IMR-90 (cell line): ENCODE data around the gene GPC5. TPM values are rescaled to one million over a fixed set of nuclear protein-coding genes. Genes with fewer than 3 reads are reported as not detected.

Source experiments
- ATAC-seq: fragments of 200-7000 bp; cut with Tn5 transposase; 2 replicates; pipeline ENCODE4 v1.9.1; 2020; ENCODE audit warnings: low read depth, mild to moderate bottlenecking, moderate library complexity
- BruUV-seq: library from RNA; stranded (reverse); fragments of 400-500 nt; replicated peaks from 2 replicates; lab custom pipeline; 2021; lab: Mats Ljungman, UMichigan
- CTCF ChIA-PET: fragments of 300-600 bp; formaldehyde crosslinking; extraction: SDS; loops from one replicate; lab custom pipeline; 2021; ENCODE audit warnings: antibody characterized with exemption; lab: Yijun Ruan, JAX
- POLR2A ChIA-PET: fragments of 300-600 bp; sonication (Branson Sonifier 250); formaldehyde crosslinking; loops from one replicate; lab custom pipeline; 2022; ENCODE audit warnings: antibody characterized with exemption; ENCODE audit not compliant: unreplicated experiment; lab: Charles Lee
- DNase-seq: peaks from one replicate; pipeline ENCODE4 v3.0.0; 2013
- H2AFZ ChIP-seq: replicated peaks from 2 replicates; pipeline ENCODE3; 2013; ENCODE audit warnings: low read length, mild to moderate bottlenecking; ENCODE audit not compliant: poor library complexity
- H2AK5ac ChIP-seq: 2 replicates; pipeline ENCODE4 v1.6.1; 2013; ENCODE audit warnings: low read depth, low read length, inconsistent platforms
- H2AK9ac ChIP-seq: replicated peaks from 2 replicates; pipeline ENCODE3; 2013; ENCODE audit warnings: mild to moderate bottlenecking, low read depth, low read length, moderate library complexity; ENCODE audit not compliant: poor library complexity
- H2BK120ac ChIP-seq: 2 replicates; pipeline ENCODE4 v1.6.1; 2013; ENCODE audit warnings: low read depth, low read length, inconsistent platforms
- H2BK15ac ChIP-seq: 3 replicates; pipeline ENCODE4 v1.6.1; 2013; ENCODE audit warnings: low read depth, low read length, inconsistent platforms
- H2BK20ac ChIP-seq: 2 replicates; pipeline ENCODE4 v1.6.1; 2013; ENCODE audit warnings: low read depth, mild to moderate bottlenecking, inconsistent platforms, low read length, moderate library complexity
- H2BK5ac ChIP-seq: 2 replicates; pipeline ENCODE4 v1.6.1; 2013; ENCODE audit warnings: mild to moderate bottlenecking, low read depth, low read length, inconsistent platforms; ENCODE audit not compliant: poor library complexity, severe bottlenecking
- H3K14ac ChIP-seq: replicated peaks from 2 replicates; pipeline ENCODE4 v1.6.1; 2013; ENCODE audit warnings: low read depth, low read length, inconsistent platforms
- H3K18ac ChIP-seq: 2 replicates; pipeline ENCODE4 v1.6.1; 2013; ENCODE audit warnings: low read depth, low read length, control low read depth
- H3K23ac ChIP-seq: 2 replicates; pipeline ENCODE4 v1.6.1; 2013; ENCODE audit warnings: low read depth, low read length, inconsistent platforms
- H3K27ac ChIP-seq: 2 replicates; pipeline ENCODE4 v1.5.1; 2013; ENCODE audit warnings: mild to moderate bottlenecking, control low read depth, low read length; ENCODE audit not compliant: insufficient read depth
- H3K27me3 ChIP-seq: 2 replicates; pipeline ENCODE4 v1.6.1; 2013; ENCODE audit warnings: low read length; ENCODE audit not compliant: control insufficient read depth, insufficient read depth
- H3K36me3 ChIP-seq: 2 replicates; pipeline ENCODE4 v1.6.1; 2013; ENCODE audit warnings: low read length, mixed read lengths; ENCODE audit not compliant: control insufficient read depth, insufficient read depth
- H3K4ac ChIP-seq: 2 replicates; pipeline ENCODE4 v1.6.1; 2013; ENCODE audit warnings: low read depth, low read length, inconsistent platforms
- H3K4me1 ChIP-seq: 2 replicates; pipeline ENCODE4 v1.6.1; 2013; ENCODE audit warnings: low read length, mixed read lengths; ENCODE audit not compliant: control insufficient read depth, insufficient read depth
- H3K4me2 ChIP-seq: 2 replicates; pipeline ENCODE4 v1.6.1; 2013; ENCODE audit warnings: low read depth, mild to moderate bottlenecking, control low read depth, low read length, moderate library complexity
- H3K4me3 ChIP-seq: 2 replicates; pipeline ENCODE4 v1.5.1; 2013; ENCODE audit warnings: low read depth, mild to moderate bottlenecking, control low read depth, low read length, moderate library complexity; ENCODE audit not compliant: insufficient read depth
- H3K56ac ChIP-seq: 2 replicates; pipeline ENCODE4 v1.6.1; 2013; ENCODE audit warnings: low read length, inconsistent platforms; ENCODE audit not compliant: insufficient read depth; ENCODE audit errors: extremely low read depth
- H3K79me1 ChIP-seq, 2 experiments: 2 replicates each; pipeline ENCODE4 v1.6.1; 2013; ENCODE audit warnings: low read length in 2 of 2, inconsistent platforms in 1 of 2, low read depth in 1 of 2
- H3K9ac ChIP-seq: 2 replicates; pipeline ENCODE4 v1.6.1; 2013; ENCODE audit warnings: low read depth, low read length, control low read depth
- H3K9me1 ChIP-seq: 2 replicates; pipeline ENCODE4 v1.6.1; 2013; ENCODE audit warnings: low read length, inconsistent platforms; ENCODE audit not compliant: insufficient read depth
- H3K9me3 ChIP-seq: 2 replicates; pipeline ENCODE4 v1.6.1; 2013; ENCODE audit warnings: low read length; ENCODE audit not compliant: control insufficient read depth, insufficient read depth
- H4K20me1 ChIP-seq: 2 replicates; pipeline ENCODE4 v1.6.1; 2013; ENCODE audit warnings: low read length, inconsistent platforms; ENCODE audit not compliant: insufficient read depth
- H4K5ac ChIP-seq: 2 replicates; pipeline ENCODE4 v1.6.1; 2013; ENCODE audit warnings: mild to moderate bottlenecking, low read depth, low read length, control low read depth
- H4K8ac ChIP-seq, 2 experiments: 2 replicates each; pipeline ENCODE4 v1.6.1; 2013; ENCODE audit warnings: low read depth in 2 of 2, low read length in 2 of 2, control low read depth in 1 of 2, inconsistent platforms in 1 of 2
- H4K91ac ChIP-seq: 2 replicates; pipeline ENCODE4 v1.6.1; 2013; ENCODE audit warnings: low read depth, low read length, inconsistent platforms; ENCODE audit not compliant: insufficient read depth
- BHLHE40 ChIP-seq: fragments of 150-350 bp; IDR thresholded peaks from 2 replicates; pipeline ENCODE4 v1.6.1; 2016; ENCODE audit warnings: mild to moderate bottlenecking, low read depth, low read length
- CEBPB ChIP-seq: IDR thresholded peaks from 2 replicates; pipeline ENCODE4 v1.6.1; 2012; ENCODE audit warnings: low read depth, low read length, improper control_type of control experiment
- CHD1 ChIP-seq: IDR thresholded peaks from 2 replicates; pipeline ENCODE4 v1.6.1; 2012; ENCODE audit warnings: low read depth, low read length, improper control_type of control experiment
- CTCF ChIP-seq: conservative IDR thresholded peaks from 2 replicates; pipeline ENCODE4 v1.5.1; 2012; ENCODE audit warnings: mild to moderate bottlenecking, low read depth, low read length, improper control_type of control experiment
- ELK1 ChIP-seq: fragments of 150-350 bp; IDR thresholded peaks from 2 replicates; pipeline ENCODE4 v1.6.1; 2016; ENCODE audit warnings: low read depth, mild to moderate bottlenecking, low read length, moderate library complexity, borderline replicate concordance
- FOS ChIP-seq: fragments of 150-350 bp; IDR thresholded peaks from 2 replicates; pipeline ENCODE4 v1.6.1; 2016; ENCODE audit warnings: low read depth, low read length
- MAFK ChIP-seq: IDR thresholded peaks from 2 replicates; pipeline ENCODE4 v1.6.1; 2012; ENCODE audit warnings: low read depth, low read length, improper control_type of control experiment
- MAZ ChIP-seq: IDR thresholded peaks from 2 replicates; pipeline ENCODE4 v1.6.1; 2012; ENCODE audit warnings: low read depth, mild to moderate bottlenecking, low read length, improper control_type of control experiment, moderate library complexity, borderline replicate concordance
- MXI1 ChIP-seq: IDR thresholded peaks from 2 replicates; pipeline ENCODE4 v1.6.1; 2012; ENCODE audit warnings: low read depth, mild to moderate bottlenecking, low read length, moderate library complexity, borderline replicate concordance
- POLR2A ChIP-seq: IDR thresholded peaks from 2 replicates; pipeline ENCODE4 v1.6.1; 2012; ENCODE audit warnings: mild to moderate bottlenecking, low read depth, low read length
- RAD21 ChIP-seq: IDR thresholded peaks from 2 replicates; pipeline ENCODE4 v1.6.1; 2012; ENCODE audit warnings: low read length, improper control_type of control experiment
- RFX5 ChIP-seq: IDR thresholded peaks from 2 replicates; pipeline ENCODE4 v1.8.0; 2012; ENCODE audit warnings: low read depth, mild to moderate bottlenecking, low read length, moderate library complexity
- USF2 ChIP-seq: fragments of 150-350 bp; IDR thresholded peaks from 2 replicates; pipeline ENCODE4 v1.6.1; 2017; ENCODE audit warnings: mild to moderate bottlenecking, antibody characterized with exemption, low read length, low read depth
- WGBS, 2 experiments: methylation state at CpG; one replicate each; pipeline versions ENCODE4 v1.1.5 to v1.1.7; 2013; ENCODE audit warnings: missing lambda C conversion rate in 2 of 2; ENCODE audit not compliant: insufficient read length in 1 of 2; ENCODE audit errors: extremely low coverage in 2 of 2; 5-methylcytosine and 5-hydroxymethylcytosine counted together
- dilution Hi-C: fragments of 300-500 bp; cut with HindIII; formaldehyde crosslinking; loops from one replicate; pipeline ENCODE4 v1.14.3; 2018; ENCODE audit warnings: low sequenced_read_pairs; ENCODE audit not compliant: unreplicated experiment
- in situ Hi-C: fragments of 300-500 bp; cut with MboI; formaldehyde crosslinking; loops from 3 replicates; pipeline ENCODE4 v1.14.3; 2019; ENCODE audit warnings: low sequenced_read_pairs, inconsistent platforms, mixed read lengths
- intact Hi-C: fragments of 100-400 bp; cut with micrococcal nuclease; formaldehyde crosslinking; loops from 2 replicates; pipeline ENCODE4 v1.10.0; 2022
- polyA plus RNA-seq, 3 experiments: library from polyadenylated mRNA; depleted of rRNA; stranded (reverse); fragments of >200 nt; gene quantifications; 2 replicates each; pipeline ENCODE4 v1.2.3, GENCODE V29; 2012; ENCODE audit warnings: low replicate concordance in 1 of 3
- total RNA-seq: library from RNA; depleted of rRNA; stranded (reverse); fragments of >200 nt; gene quantifications from 2 replicates; pipeline ENCODE4 v1.2.3, GENCODE V29; 2012

Gene GPC5
- total and polyA plus RNA-seq, 2 of the 4 experiments (the other 2 are of a cell fraction): 0.94 to 1.8 TPM

- Histone ChIP-seq H3K27me3 (no peaks in the 10 kb centered on the region), H3K36me3 (no peaks in the 10 kb centered on the region), H3K18ac (no peak overlapping the region), H2AK5ac (no peak overlapping the region), H2AK9ac (no peak overlapping the region), H2BK20ac (no peak overlapping the region), H3K14ac (no peak overlapping the region), H3K56ac (no peak overlapping the region), H3K79me1 (no peaks in the 10 kb centered on the region), H3K9me1 (no peaks in the 10 kb centered on the region), H2BK120ac (no peak overlapping the region), H2AFZ (no peak overlapping the region), H3K9me3 (no peaks in the 10 kb centered on the region), H3K23ac (no peak overlapping the region), H3K4me1 (no peaks in the 10 kb centered on the region), H4K20me1 (no peaks in the 10 kb centered on the region), H3K4ac (no peak overlapping the region), H4K5ac (no peak overlapping the region), H4K8ac (no peak overlapping the region), H4K91ac (no peak overlapping the region), H2BK15ac (no peak overlapping the region), H3K4me3 (no peak overlapping the region), H2BK5ac (no peak overlapping the region), H3K27ac (no peak overlapping the region), H3K9ac (no peak overlapping the region), H3K4me2 (no peak overlapping the region)
- DNase-seq (peak; percentile 48), ATAC-seq (peak; percentile 21; the same call in 1 of the 2 replicates)
- in situ Hi-C loops (no loop called here), dilution Hi-C loops (no loop called here), intact Hi-C loops (no loop called here)
- BruUV-seq: no TSS peak
- ChIA-PET POLR2A (no interaction called here), CTCF (no interaction called here)
- TF ChIP-seq FOS: no peak
- no peak for TF ChIP-seq BHLHE40
- TF ChIP-seq CHD1: no peak
- no peak for TF ChIP-seq RFX5
- TF ChIP-seq ELK1: no peak
- TF ChIP-seq CTCF: no peak
- TF ChIP-seq MAFK: no peak
- TF ChIP-seq MAZ: no peak
- TF ChIP-seq MXI1: no peak
- no peak for TF ChIP-seq USF2
- no peak for TF ChIP-seq POLR2A
- TF ChIP-seq CEBPB: no peak
- no peak for TF ChIP-seq RAD21
- no CpG with 5 or more reads among the region's 1 CpG for WGBS, 2 experiments
Measured at GRCh38 chr13:92303428-92303827, 905.0 kb downstream of the GPC5 start.
